Loucy (cell line): ENCODE data around the gene MARCHF9.
A peak's percentile ranks its signal among the peaks of the same experiment; 100 is the strongest.

Source experiments
- H2AFZ ChIP-seq: fragments of 200-600 bp; sonication (generic); 2 replicates; pipeline ENCODE4 v1.6.0; 2016; ENCODE audit warnings: antibody characterized with exemption, mild to moderate bottlenecking, low read length, moderate library complexity
- H3F3A ChIP-seq: fragments of 200-600 bp; 2 replicates; pipeline ENCODE4 v1.6.0; 2016; ENCODE audit warnings: antibody characterized with exemption, low read depth, mild to moderate bottlenecking
- H3K27me3 ChIP-seq: fragments of 200-600 bp; sonication (generic); 2 replicates; pipeline ENCODE4 v1.6.1; 2014; ENCODE audit warnings: low read length, mild to moderate bottlenecking; ENCODE audit not compliant: insufficient read depth, poor library complexity, severe bottlenecking
- H3K36me3 ChIP-seq: fragments of 200-600 bp; sonication (generic); 2 replicates; pipeline ENCODE4 v1.6.1; 2016; ENCODE audit warnings: low read length; ENCODE audit not compliant: insufficient read depth
- H3K4me1 ChIP-seq: fragments of 200-600 bp; sonication (generic); 2 replicates; pipeline ENCODE4 v1.5.1; 2014; ENCODE audit warnings: low read length, mild to moderate bottlenecking; ENCODE audit not compliant: insufficient read depth, poor library complexity, severe bottlenecking
- H3K4me2 ChIP-seq: fragments of 200-600 bp; sonication (generic); 2 replicates; pipeline ENCODE4 v1.6.0; 2014; ENCODE audit warnings: antibody characterized with exemption, low read length, low read depth, mild to moderate bottlenecking; ENCODE audit not compliant: poor library complexity, severe bottlenecking
- H3K4me3 ChIP-seq: fragments of 200-600 bp; sonication (generic); 2 replicates; pipeline ENCODE4 v1.5.1; 2014; ENCODE audit warnings: low read length, mild to moderate bottlenecking, mixed read lengths; ENCODE audit not compliant: poor library complexity, severe bottlenecking
- H3K79me2 ChIP-seq: fragments of 200-600 bp; sonication (generic); 2 replicates; pipeline ENCODE4 v1.6.1; 2014; ENCODE audit warnings: low read length; ENCODE audit not compliant: insufficient read depth
- H3K9ac ChIP-seq: fragments of 200-600 bp; sonication (generic); 2 replicates; pipeline ENCODE4 v1.6.0; 2014; ENCODE audit warnings: mild to moderate bottlenecking, low read depth, low read length, moderate library complexity; ENCODE audit not compliant: poor library complexity, severe bottlenecking
- H3K9me2 ChIP-seq: fragments of 200-600 bp; sonication (generic); replicated peaks from 2 replicates; pipeline ENCODE4 v1.6.1; 2016; ENCODE audit warnings: low read depth, low read length, mixed read lengths
- H3K9me3 ChIP-seq: fragments of 200-600 bp; sonication (generic); 2 replicates; pipeline ENCODE4 v1.6.1; 2014; ENCODE audit warnings: mild to moderate bottlenecking, antibody characterized with exemption, low read length, low read depth; ENCODE audit not compliant: insufficient read depth
- H4K20me1 ChIP-seq: fragments of 200-600 bp; sonication (generic); 2 replicates; pipeline ENCODE4 v1.6.0; 2014; ENCODE audit warnings: antibody characterized with exemption, low read length, mild to moderate bottlenecking; ENCODE audit not compliant: insufficient read depth, poor library complexity, severe bottlenecking
- CTCF ChIP-seq: fragments of 200-600 bp; sonication (generic); conservative IDR thresholded peaks from 2 replicates; pipeline ENCODE4 v1.5.1; 2014; ENCODE audit warnings: mild to moderate bottlenecking, antibody characterized with exemption, low read length
- EZH2phosphoT487 ChIP-seq: fragments of 200-600 bp; IDR thresholded peaks from 2 replicates; pipeline ENCODE4 v1.6.1; 2018; ENCODE audit warnings: antibody characterized with exemption, mild to moderate bottlenecking, moderate library complexity, borderline replicate concordance

Gene MARCHF9

GRCh38 chr12:57735198-57735855 lies 19.6 kb upstream of the MARCHF9 start:
- H3K9me3 ChIP-seq, result no peaks in the 10 kb centered on the region
- no peak overlapping the region for H2AFZ ChIP-seq
- peaks cover 55% of the 10 kb centered on the region for H3K79me2 ChIP-seq
- peaks cover 41% of the 10 kb centered on the region for H4K20me1 ChIP-seq
- no peak overlapping the region for H3K4me3 ChIP-seq
- no peaks in the 10 kb centered on the region for H3K9me2 ChIP-seq
- no peak overlapping the region for H3K4me2 ChIP-seq
- no peaks in the 10 kb centered on the region for H3F3A ChIP-seq
- H3K4me1 ChIP-seq, result peaks cover 15% of the 10 kb centered on the region
- peaks cover 49% of the 10 kb centered on the region; the same call in 1 of the 2 replicates for H3K36me3 ChIP-seq
- TF ChIP-seq EZH2phosphoT487 (no peak), CTCF (no peak)
- H3K27me3 ChIP-seq, result no peaks in the 10 kb centered on the region
- no peak overlapping the region for H3K9ac ChIP-seq

- H3K4me2 ChIP-seq, result peak overlapping the region; percentile 30
- no peaks in the 10 kb centered on the region for H3K27me3 ChIP-seq
These were observed 18.8 kb upstream of the MARCHF9 start for GRCh38 chr12:57735952-57736740.

More at GRCh38 chr12:57735952-57736740, 18.8 kb upstream of the MARCHF9 start:
- Histone ChIP-seq H3K79me2 (peaks cover 64% of the 10 kb centered on the region), H2AFZ (no peak overlapping the region), H3K9ac (no peak overlapping the region), H3K4me1 (peaks cover 21% of the 10 kb centered on the region), H4K20me1 (peaks cover 48% of the 10 kb centered on the region), H3K36me3 (peaks cover 41% of the 10 kb centered on the region; the same call in 1 of the 2 replicates), H3K4me3 (no peak overlapping the region), H3F3A (no peaks in the 10 kb centered on the region), H3K9me3 (no peaks in the 10 kb centered on the region), H3K9me2 (no peaks in the 10 kb centered on the region)
- no peak for TF ChIP-seq CTCF
- TF ChIP-seq EZH2phosphoT487, result no peak
